IMR-90 (cell line): ENCODE measurements around the gene ABCC9. TPM values are rescaled to one million over a fixed set of nuclear protein-coding genes. Genes with fewer than 3 reads are reported as not detected.

Source experiments
- ATAC-seq: fragments of 200-7000 bp; cut with Tn5 transposase; 2 replicates; pipeline ENCODE4 v1.9.1; 2020; ENCODE audit warnings: low read depth, mild to moderate bottlenecking, moderate library complexity
- BruUV-seq: library from RNA; stranded (reverse); fragments of 400-500 nt; replicated peaks from 2 replicates; lab custom pipeline; 2021; lab: Mats Ljungman, UMichigan
- CTCF ChIA-PET: fragments of 300-600 bp; formaldehyde crosslinking; extraction: SDS; loops from one replicate; lab custom pipeline; 2021; ENCODE audit warnings: antibody characterized with exemption; lab: Yijun Ruan, JAX
- POLR2A ChIA-PET: fragments of 300-600 bp; sonication (Branson Sonifier 250); formaldehyde crosslinking; loops from one replicate; lab custom pipeline; 2022; ENCODE audit warnings: antibody characterized with exemption; ENCODE audit not compliant: unreplicated experiment; lab: Charles Lee
- DNase-seq: peaks from one replicate; pipeline ENCODE4 v3.0.0; 2013
- H2AFZ ChIP-seq: replicated peaks from 2 replicates; pipeline ENCODE3; 2013; ENCODE audit warnings: low read length, mild to moderate bottlenecking; ENCODE audit not compliant: poor library complexity
- H2AK5ac ChIP-seq: 2 replicates; pipeline ENCODE4 v1.6.1; 2013; ENCODE audit warnings: low read depth, low read length, inconsistent platforms
- H2AK9ac ChIP-seq: replicated peaks from 2 replicates; pipeline ENCODE3; 2013; ENCODE audit warnings: mild to moderate bottlenecking, low read depth, low read length, moderate library complexity; ENCODE audit not compliant: poor library complexity
- H2BK120ac ChIP-seq: 2 replicates; pipeline ENCODE4 v1.6.1; 2013; ENCODE audit warnings: low read depth, low read length, inconsistent platforms
- H2BK15ac ChIP-seq: 3 replicates; pipeline ENCODE4 v1.6.1; 2013; ENCODE audit warnings: low read depth, low read length, inconsistent platforms
- H2BK20ac ChIP-seq: 2 replicates; pipeline ENCODE4 v1.6.1; 2013; ENCODE audit warnings: low read depth, mild to moderate bottlenecking, inconsistent platforms, low read length, moderate library complexity
- H2BK5ac ChIP-seq: 2 replicates; pipeline ENCODE4 v1.6.1; 2013; ENCODE audit warnings: mild to moderate bottlenecking, low read depth, low read length, inconsistent platforms; ENCODE audit not compliant: poor library complexity, severe bottlenecking
- H3K14ac ChIP-seq: replicated peaks from 2 replicates; pipeline ENCODE4 v1.6.1; 2013; ENCODE audit warnings: low read depth, low read length, inconsistent platforms
- H3K18ac ChIP-seq: 2 replicates; pipeline ENCODE4 v1.6.1; 2013; ENCODE audit warnings: low read depth, low read length, control low read depth
- H3K23ac ChIP-seq: 2 replicates; pipeline ENCODE4 v1.6.1; 2013; ENCODE audit warnings: low read depth, low read length, inconsistent platforms
- H3K27ac ChIP-seq: 2 replicates; pipeline ENCODE4 v1.5.1; 2013; ENCODE audit warnings: mild to moderate bottlenecking, control low read depth, low read length; ENCODE audit not compliant: insufficient read depth
- H3K27me3 ChIP-seq: 2 replicates; pipeline ENCODE4 v1.6.1; 2013; ENCODE audit warnings: low read length; ENCODE audit not compliant: control insufficient read depth, insufficient read depth
- H3K36me3 ChIP-seq: 2 replicates; pipeline ENCODE4 v1.6.1; 2013; ENCODE audit warnings: low read length, mixed read lengths; ENCODE audit not compliant: control insufficient read depth, insufficient read depth
- H3K4ac ChIP-seq: 2 replicates; pipeline ENCODE4 v1.6.1; 2013; ENCODE audit warnings: low read depth, low read length, inconsistent platforms
- H3K4me1 ChIP-seq: 2 replicates; pipeline ENCODE4 v1.6.1; 2013; ENCODE audit warnings: low read length, mixed read lengths; ENCODE audit not compliant: control insufficient read depth, insufficient read depth
- H3K4me2 ChIP-seq: 2 replicates; pipeline ENCODE4 v1.6.1; 2013; ENCODE audit warnings: low read depth, mild to moderate bottlenecking, control low read depth, low read length, moderate library complexity
- H3K4me3 ChIP-seq: 2 replicates; pipeline ENCODE4 v1.5.1; 2013; ENCODE audit warnings: low read depth, mild to moderate bottlenecking, control low read depth, low read length, moderate library complexity; ENCODE audit not compliant: insufficient read depth
- H3K56ac ChIP-seq: 2 replicates; pipeline ENCODE4 v1.6.1; 2013; ENCODE audit warnings: low read length, inconsistent platforms; ENCODE audit not compliant: insufficient read depth; ENCODE audit errors: extremely low read depth
- H3K79me1 ChIP-seq, 2 experiments: 2 replicates each; pipeline ENCODE4 v1.6.1; 2013; ENCODE audit warnings: low read length in 2 of 2, inconsistent platforms in 1 of 2, low read depth in 1 of 2
- H3K9ac ChIP-seq: 2 replicates; pipeline ENCODE4 v1.6.1; 2013; ENCODE audit warnings: low read depth, low read length, control low read depth
- H3K9me1 ChIP-seq: 2 replicates; pipeline ENCODE4 v1.6.1; 2013; ENCODE audit warnings: low read length, inconsistent platforms; ENCODE audit not compliant: insufficient read depth
- H3K9me3 ChIP-seq: 2 replicates; pipeline ENCODE4 v1.6.1; 2013; ENCODE audit warnings: low read length; ENCODE audit not compliant: control insufficient read depth, insufficient read depth
- H4K20me1 ChIP-seq: 2 replicates; pipeline ENCODE4 v1.6.1; 2013; ENCODE audit warnings: low read length, inconsistent platforms; ENCODE audit not compliant: insufficient read depth
- H4K5ac ChIP-seq: 2 replicates; pipeline ENCODE4 v1.6.1; 2013; ENCODE audit warnings: mild to moderate bottlenecking, low read depth, low read length, control low read depth
- H4K8ac ChIP-seq, 2 experiments: 2 replicates each; pipeline ENCODE4 v1.6.1; 2013; ENCODE audit warnings: low read depth in 2 of 2, low read length in 2 of 2, control low read depth in 1 of 2, inconsistent platforms in 1 of 2
- H4K91ac ChIP-seq: 2 replicates; pipeline ENCODE4 v1.6.1; 2013; ENCODE audit warnings: low read depth, low read length, inconsistent platforms; ENCODE audit not compliant: insufficient read depth
- FOS ChIP-seq: fragments of 150-350 bp; IDR thresholded peaks from 2 replicates; pipeline ENCODE4 v1.6.1; 2016; ENCODE audit warnings: low read depth, low read length
- MAZ ChIP-seq: IDR thresholded peaks from 2 replicates; pipeline ENCODE4 v1.6.1; 2012; ENCODE audit warnings: low read depth, mild to moderate bottlenecking, low read length, improper control_type of control experiment, moderate library complexity, borderline replicate concordance
- POLR2A ChIP-seq: IDR thresholded peaks from 2 replicates; pipeline ENCODE4 v1.6.1; 2012; ENCODE audit warnings: mild to moderate bottlenecking, low read depth, low read length
- WGBS, 2 experiments: methylation state at CpG; one replicate each; pipeline versions ENCODE4 v1.1.5 to v1.1.7; 2013; ENCODE audit warnings: missing lambda C conversion rate in 2 of 2; ENCODE audit not compliant: insufficient read length in 1 of 2; ENCODE audit errors: extremely low coverage in 2 of 2; 5-methylcytosine and 5-hydroxymethylcytosine counted together
- dilution Hi-C: fragments of 300-500 bp; cut with HindIII; formaldehyde crosslinking; loops from one replicate; pipeline ENCODE4 v1.14.3; 2018; ENCODE audit warnings: low sequenced_read_pairs; ENCODE audit not compliant: unreplicated experiment
- in situ Hi-C: fragments of 300-500 bp; cut with MboI; formaldehyde crosslinking; loops from 3 replicates; pipeline ENCODE4 v1.14.3; 2019; ENCODE audit warnings: low sequenced_read_pairs, inconsistent platforms, mixed read lengths
- intact Hi-C: fragments of 100-400 bp; cut with micrococcal nuclease; formaldehyde crosslinking; loops from 2 replicates; pipeline ENCODE4 v1.10.0; 2022
- polyA plus RNA-seq, 3 experiments: library from polyadenylated mRNA; depleted of rRNA; stranded (reverse); fragments of >200 nt; gene quantifications; 2 replicates each; pipeline ENCODE4 v1.2.3, GENCODE V29; 2012; ENCODE audit warnings: low replicate concordance in 1 of 3
- total RNA-seq: library from RNA; depleted of rRNA; stranded (reverse); fragments of >200 nt; gene quantifications from 2 replicates; pipeline ENCODE4 v1.2.3, GENCODE V29; 2012
- TF ChIP-seq, protein P1 (sequence below): fragments of 150-350 bp; IDR thresholded peaks from 2 replicates; pipeline ENCODE4 v1.6.1; 2016; ENCODE audit warnings: low read depth, mild to moderate bottlenecking, low read length, moderate library complexity, borderline replicate concordance
- TF ChIP-seq, protein P2 (sequence below): fragments of 150-350 bp; IDR thresholded peaks from 2 replicates; pipeline ENCODE4 v1.6.1; 2017; ENCODE audit warnings: mild to moderate bottlenecking, antibody characterized with exemption, low read length, low read depth

ABCC9 gene
- total and polyA plus RNA-seq, 2 of the 4 experiments (the other 2 are of a cell fraction): 1.2 to 6.6 TPM

DNA sequence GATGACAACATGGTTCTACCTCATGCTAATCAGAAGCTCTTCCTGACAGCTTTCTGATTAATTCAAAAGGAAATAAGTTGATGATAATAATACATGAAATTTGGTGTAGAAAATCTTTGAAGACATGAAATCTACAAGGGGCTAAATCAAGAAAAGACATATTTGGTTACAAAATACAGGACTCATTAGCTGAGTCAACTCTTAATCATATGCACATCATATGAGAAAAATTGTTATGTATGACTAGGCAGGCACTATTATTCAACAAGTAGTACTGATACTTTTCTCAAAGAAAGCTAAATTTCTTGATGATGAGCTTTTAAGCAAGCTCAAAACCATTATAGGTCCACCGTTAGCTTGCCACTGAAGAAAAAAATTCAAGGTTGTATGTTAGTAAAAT lies 7.1 kb downstream of the ABCC9 start:
- Histone ChIP-seq H3K4me2 (no peak overlapping the region), H3K79me1 (no peaks in the 10 kb centered on the region), H4K5ac (no peak overlapping the region), H2AK5ac (no peak overlapping the region), H2BK15ac (no peak overlapping the region), H4K8ac (no peak overlapping the region), H3K27me3 (no peaks in the 10 kb centered on the region), H3K14ac (no peak overlapping the region), H3K4me3 (no peak overlapping the region), H3K27ac (no peak overlapping the region), H2BK20ac (no peak overlapping the region), H3K56ac (no peak overlapping the region), H3K23ac (no peak overlapping the region), H3K4ac (no peak overlapping the region), H3K18ac (no peak overlapping the region), H3K4me1 (no peaks in the 10 kb centered on the region), H4K91ac (no peak overlapping the region), H3K9me1 (no peaks in the 10 kb centered on the region), H2AK9ac (no peak overlapping the region), H3K36me3 (no peaks in the 10 kb centered on the region), H3K9ac (no peak overlapping the region), H3K9me3 (no peaks in the 10 kb centered on the region), H4K20me1 (no peaks in the 10 kb centered on the region), H2AFZ (no peak overlapping the region), H2BK120ac (no peak overlapping the region), H2BK5ac (no peak overlapping the region)
- no CpG with 5 or more reads among the region's 1 CpG for whole genome bisulfite sequencing, 2 experiments
- dilution Hi-C loops (no loop called here), intact Hi-C loops (no loop called here), in situ Hi-C loops (no loop called here)
- POLR2A ChIA-PET: no interaction called here
- BruUV-seq: no TSS peak
- peak; percentile 35; the same call in 1 of the 2 replicates for ATAC-seq
- TF ChIP-seq POLR2A (no peak), MAZ (no peak), FOS (0 out of 2 replicates have a peak, but pooled peaks have one; percentile 10)
- TF ChIP-seq, protein P1, sequence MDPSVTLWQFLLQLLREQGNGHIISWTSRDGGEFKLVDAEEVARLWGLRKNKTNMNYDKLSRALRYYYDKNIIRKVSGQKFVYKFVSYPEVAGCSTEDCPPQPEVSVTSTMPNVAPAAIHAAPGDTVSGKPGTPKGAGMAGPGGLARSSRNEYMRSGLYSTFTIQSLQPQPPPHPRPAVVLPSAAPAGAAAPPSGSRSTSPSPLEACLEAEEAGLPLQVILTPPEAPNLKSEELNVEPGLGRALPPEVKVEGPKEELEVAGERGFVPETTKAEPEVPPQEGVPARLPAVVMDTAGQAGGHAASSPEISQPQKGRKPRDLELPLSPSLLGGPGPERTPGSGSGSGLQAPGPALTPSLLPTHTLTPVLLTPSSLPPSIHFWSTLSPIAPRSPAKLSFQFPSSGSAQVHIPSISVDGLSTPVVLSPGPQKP: no peak
- TF ChIP-seq, protein P2, sequence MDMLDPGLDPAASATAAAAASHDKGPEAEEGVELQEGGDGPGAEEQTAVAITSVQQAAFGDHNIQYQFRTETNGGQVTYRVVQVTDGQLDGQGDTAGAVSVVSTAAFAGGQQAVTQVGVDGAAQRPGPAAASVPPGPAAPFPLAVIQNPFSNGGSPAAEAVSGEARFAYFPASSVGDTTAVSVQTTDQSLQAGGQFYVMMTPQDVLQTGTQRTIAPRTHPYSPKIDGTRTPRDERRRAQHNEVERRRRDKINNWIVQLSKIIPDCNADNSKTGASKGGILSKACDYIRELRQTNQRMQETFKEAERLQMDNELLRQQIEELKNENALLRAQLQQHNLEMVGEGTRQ: no peak
- peak; percentile 68 for DNase-seq
- CTCF ChIA-PET: no interaction called here
